GM12892 (cell line): ENCODE data around the gene PGM3.
"Not testable (repeated sequence)": the region's sequence is repeated elsewhere in the genome, so short reads cannot be mapped to it uniquely, and the experiment has no call there.

Experiments
- DNase-seq: peaks from one replicate; pipeline ENCODE4 v3.0.0; 2011; ENCODE audit not compliant: insufficient read length
- FAIRE-seq: peaks from 2 replicates; lab custom pipeline; 2011; peaks lifted over from hg19 to GRCh38; lab: Jason Lieb, UNC
- POLR2A ChIP-seq: IDR thresholded peaks from 2 replicates; pipeline ENCODE4 v1.6.1; 2011; ENCODE audit warnings: low read depth, low read length, control low read depth
- POLR2AphosphoS5 ChIP-seq: IDR thresholded peaks from 2 replicates; pipeline ENCODE4 v1.6.1; 2011; ENCODE audit warnings: low read depth, low read length, control low read depth
- TAF1 ChIP-seq: IDR thresholded peaks from 2 replicates; pipeline ENCODE4 v1.6.1; 2011; ENCODE audit warnings: low read depth, mild to moderate bottlenecking, control low read depth, low read length, borderline replicate concordance

PGM3 gene

DNA sequence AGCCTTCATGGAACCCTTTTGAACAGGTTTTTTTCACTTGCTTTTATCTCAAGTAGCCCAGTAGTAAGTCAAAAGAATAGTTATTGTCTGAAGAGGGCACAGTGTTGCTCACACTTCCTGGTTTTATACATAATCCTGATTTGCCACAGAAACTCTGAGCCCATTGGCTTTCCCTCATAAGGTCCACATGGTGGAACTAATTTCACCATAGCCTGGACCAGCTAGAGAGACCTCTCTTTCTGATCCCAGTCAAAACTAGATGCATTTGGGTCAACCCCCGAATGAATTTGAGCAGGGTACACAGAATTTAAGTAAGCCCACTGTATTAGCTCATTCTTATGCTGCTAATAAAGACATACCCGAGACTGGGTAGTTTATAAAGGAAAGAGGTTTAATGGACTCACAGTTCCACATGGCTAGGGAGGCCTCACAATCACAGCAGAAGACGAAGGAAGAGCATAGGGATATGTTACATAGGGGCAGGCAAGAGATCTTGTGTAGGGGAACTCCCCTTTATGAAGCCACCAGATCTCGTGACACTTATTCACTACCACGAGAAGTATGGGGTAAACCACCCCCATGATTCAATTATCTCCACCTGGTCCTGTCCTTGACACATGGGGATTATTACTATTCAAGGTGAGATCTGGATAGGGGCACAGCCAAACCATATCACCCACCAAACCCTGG lies 6.3 kb upstream of the PGM3 start:
- FAIRE-seq (no peak), DNase-seq (no peak)
- TF ChIP-seq POLR2A (no peak), POLR2AphosphoS5 (no peak), TAF1 (no peak)

DNA sequence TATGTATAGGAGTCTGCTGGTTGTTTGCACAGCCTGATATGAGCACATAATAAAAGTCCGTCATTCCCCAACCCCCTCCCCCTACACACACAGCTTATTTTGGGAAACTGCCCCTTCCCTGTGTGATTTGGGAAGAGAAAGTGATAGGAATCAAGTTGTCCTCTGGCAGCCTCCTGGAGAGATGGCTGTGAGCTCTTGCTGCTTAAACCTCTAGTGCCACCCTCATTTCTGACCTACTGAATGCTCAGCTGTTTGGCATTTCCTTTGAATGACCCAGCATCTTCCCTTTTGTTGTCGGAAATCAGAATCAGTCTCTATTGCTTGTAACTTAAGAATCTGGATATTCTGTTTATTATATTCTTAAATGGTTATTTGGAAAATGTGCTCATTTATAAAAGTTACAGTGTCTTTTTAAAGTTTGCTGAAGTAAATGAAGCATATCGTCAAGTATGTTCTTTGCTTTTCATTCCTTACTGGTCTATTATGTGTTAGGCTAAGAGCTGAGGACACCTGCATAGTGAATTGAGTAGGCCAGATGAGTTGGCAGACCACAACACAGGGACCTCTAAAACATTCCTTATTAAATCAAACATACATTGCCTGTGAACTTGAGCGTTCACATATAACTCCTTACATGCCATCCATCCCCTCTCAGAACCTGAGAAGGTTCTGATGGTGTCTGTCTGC lies 5.6 kb upstream of the PGM3 start:
- no peak for TF ChIP-seq POLR2A
- TF ChIP-seq POLR2AphosphoS5 = no peak
- TF ChIP-seq TAF1 = no peak
- DNase-seq (no peak), FAIRE-seq (no peak)

DNA sequence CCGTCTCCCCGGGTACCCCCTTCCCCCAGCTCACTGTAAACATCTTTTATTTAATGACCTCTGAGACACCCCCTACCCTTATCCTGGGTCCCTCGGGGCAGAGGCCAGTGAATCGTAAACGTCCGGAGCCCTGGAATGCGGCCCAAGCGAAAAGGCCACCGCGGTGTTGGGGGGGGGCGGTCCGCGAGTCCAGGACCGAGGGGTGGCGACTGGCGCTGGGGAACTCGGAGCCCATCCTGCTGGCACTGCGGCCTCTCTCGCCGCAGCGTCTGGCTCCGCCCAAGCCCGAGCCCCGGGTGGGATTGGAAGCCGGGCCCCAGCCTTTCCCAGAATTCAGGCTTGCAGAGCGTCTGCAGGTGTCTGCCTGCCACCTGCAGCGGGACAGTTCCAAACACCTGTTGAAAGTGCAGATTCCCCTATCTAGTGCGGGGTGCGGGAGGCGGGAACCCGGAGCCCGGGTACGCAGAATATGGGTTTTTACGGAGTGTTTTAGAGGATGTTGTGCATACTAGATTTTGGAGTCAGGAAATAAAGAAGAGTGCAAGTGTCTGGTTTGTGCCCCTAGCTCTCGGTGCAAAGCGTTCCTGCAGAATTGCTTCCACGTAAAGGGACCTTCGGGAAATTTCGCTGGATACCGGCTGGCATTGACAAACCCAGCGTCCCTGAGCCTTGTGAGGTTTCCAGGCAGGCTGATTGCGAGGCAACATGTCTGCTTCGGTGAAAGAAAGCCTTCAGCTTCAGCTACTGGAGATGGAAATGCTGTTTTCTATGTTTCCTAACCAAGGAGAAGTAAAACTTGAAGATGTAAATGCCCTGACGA lies 892 bp upstream of the PGM3 start:
- DNase-seq = peak; percentile 19
- FAIRE-seq = no peak
- no peak for TF ChIP-seq POLR2AphosphoS5
- no peak for TF ChIP-seq POLR2A
- no peak for TF ChIP-seq TAF1

DNA sequence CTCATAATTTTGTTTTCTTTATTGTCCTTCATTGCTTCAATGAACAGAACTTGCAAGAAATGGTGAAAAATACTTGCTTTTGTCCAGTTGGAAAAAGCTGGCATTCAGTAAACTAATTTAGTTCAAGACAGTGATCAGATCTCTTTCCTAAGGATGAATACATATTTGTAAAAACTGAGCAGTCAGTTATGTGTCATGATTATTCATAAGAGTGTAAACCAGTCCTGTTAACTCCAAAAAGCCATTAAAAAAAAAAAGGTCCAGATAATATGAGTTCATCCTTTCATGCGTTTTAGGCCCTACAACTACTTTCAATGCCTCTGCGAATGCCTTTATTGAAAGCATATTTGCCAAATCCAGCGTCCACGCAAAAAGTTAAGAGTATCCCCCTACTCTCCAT lies 609 bp downstream of the PGM3 start:
- DNase-seq (no peak), FAIRE-seq (peak; percentile 9)
- TF ChIP-seq TAF1 (no peak), POLR2A (no peak), POLR2AphosphoS5 (no peak)

DNA sequence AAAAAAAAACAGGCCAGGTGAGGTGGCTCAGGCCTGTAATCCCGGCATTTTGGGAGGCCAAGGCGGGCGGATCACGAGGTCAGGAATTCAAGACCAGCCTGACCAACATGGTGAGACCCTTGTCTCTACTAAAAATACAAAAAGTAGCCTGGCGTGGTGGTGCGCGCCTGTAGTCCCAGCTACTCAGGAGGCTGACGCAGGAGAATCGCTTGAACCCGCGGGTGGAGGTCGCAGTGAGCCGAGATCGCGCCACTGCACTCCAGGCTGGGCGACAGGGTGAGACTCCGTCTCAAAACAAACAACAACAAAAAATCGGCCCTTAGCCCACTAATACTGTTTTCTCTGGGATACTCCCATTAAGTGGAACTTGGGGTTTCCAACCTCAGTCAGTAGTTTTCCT lies 1.1 kb downstream of the PGM3 start:
- not testable (repeated sequence) for DNase-seq, FAIRE-seq

DNA sequence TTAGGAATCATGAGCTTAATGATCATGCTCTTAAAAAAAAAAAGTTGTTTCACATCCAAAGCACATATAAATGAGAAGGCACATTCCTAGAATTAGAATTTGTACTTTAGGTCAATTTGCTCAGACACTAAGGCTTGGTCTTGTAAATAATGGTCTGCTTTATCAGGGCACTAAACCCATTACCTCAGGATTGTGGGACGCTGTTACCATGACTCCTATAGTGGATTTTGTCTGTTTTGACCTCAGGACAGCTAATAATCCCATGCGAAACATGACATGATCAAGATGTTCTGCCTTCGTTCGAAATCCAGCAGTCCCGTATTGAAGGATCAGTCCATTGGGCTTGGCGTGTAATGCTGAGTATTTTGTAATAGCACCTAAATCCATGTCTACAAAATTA lies 2.4 kb downstream of the PGM3 start:
- no peak for FAIRE-seq
- TF ChIP-seq TAF1 = no peak
- TF ChIP-seq POLR2A = no peak
- TF ChIP-seq POLR2AphosphoS5 = no peak
- no peak for DNase-seq

DNA sequence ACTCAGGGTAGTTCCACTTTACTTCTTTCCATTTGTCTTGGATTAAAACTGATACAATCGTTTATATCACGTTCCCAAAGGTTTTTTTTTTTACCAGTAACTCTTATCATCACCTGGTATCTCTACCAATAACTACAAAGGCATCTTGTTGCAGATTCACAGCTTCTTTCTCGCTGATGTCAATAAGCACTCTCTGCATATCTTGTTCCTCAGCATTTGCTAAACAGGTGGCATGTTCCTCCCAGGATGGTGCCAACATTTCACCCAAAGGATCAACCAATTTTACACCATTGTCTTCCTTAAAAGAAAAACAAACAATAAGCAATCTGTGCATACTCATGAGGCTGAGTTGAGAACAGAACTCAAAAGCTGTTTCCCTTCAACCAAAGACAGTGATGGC lies 4.6 kb downstream of the PGM3 start:
- DNase-seq (no peak), FAIRE-seq (no peak)
- no peak for TF ChIP-seq TAF1
- no peak for TF ChIP-seq POLR2A
- no peak for TF ChIP-seq POLR2AphosphoS5

DNA sequence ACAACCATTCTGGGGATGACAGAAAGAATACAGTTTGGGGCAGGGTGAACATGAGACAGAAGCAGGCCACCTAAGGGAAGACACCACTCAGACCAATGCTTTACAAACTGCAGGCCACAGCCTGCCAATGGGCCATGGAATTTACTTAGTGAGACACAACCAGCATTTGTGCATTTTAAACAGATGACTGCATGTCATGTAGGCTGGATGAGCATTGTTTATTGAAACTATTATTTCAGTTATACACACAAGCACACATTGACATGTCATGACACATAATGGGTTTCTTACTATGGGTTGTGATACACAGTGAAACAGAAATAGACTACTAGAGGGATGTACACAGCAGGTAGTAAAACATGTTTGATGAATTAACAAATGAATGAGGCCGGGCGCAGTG lies 8.0 kb downstream of the PGM3 start:
- no peak for FAIRE-seq
- TF ChIP-seq POLR2AphosphoS5 (no peak), POLR2A (no peak), TAF1 (no peak)
- no peak for DNase-seq

DNA sequence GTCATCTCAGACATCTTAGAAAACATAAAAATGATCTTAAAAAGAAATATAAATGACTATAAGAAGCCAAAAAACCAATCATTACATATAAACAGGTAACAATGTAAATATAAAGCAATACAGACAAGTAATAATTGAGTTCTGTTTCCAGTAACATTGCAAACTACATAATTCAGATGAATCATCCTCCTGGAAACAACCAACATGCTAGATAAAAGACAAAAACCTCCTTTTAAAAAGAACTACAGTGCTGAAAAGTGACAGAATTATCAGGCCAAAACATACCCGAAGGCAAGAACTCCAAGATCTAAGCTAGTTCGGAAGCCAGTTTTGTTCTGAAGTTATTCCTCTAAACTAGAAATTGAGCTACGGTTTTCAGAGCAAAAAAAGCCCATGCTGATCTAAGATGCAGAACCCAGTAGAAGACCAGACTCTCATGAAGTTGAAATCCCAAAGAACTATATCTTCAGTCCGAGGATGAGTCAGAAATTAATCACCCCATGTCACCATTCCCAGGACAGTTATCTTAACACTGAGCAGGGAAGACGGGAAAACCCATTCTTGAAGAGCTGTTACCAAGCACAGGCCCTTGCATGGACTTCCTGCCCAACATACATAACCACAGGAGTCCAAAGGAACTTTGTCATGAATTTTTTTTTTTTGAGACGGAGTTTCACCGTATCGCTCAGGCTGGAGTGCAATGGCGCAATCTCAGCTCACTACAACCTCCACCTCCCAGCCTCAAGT lies 9.8 kb downstream of the PGM3 start:
- no peak for DNase-seq
- FAIRE-seq = no peak
- TF ChIP-seq TAF1 = no peak
- TF ChIP-seq POLR2AphosphoS5 = no peak
- TF ChIP-seq POLR2A = no peak

DNA sequence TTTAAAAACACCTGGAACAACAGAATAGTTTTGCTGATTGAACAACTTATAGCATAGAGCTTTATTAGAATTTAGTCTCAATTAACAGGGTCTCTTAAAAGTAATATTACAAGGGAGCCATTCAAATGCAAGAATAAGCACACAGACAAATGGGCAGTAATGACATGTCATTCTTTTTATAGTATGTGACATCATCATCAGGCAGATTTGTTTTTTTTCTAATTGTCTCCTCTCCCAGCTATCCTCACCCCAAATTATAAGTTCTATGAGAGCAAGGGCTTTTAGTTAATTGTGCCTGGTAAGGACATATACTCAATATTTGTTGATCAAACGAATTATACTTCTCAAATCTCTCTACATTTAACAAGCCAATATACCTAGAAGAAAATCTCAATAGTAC lies 11.0 kb downstream of the PGM3 start:
- no peak for FAIRE-seq
- DNase-seq = no peak
- TF ChIP-seq POLR2AphosphoS5 (no peak), POLR2A (no peak), TAF1 (no peak)

DNA sequence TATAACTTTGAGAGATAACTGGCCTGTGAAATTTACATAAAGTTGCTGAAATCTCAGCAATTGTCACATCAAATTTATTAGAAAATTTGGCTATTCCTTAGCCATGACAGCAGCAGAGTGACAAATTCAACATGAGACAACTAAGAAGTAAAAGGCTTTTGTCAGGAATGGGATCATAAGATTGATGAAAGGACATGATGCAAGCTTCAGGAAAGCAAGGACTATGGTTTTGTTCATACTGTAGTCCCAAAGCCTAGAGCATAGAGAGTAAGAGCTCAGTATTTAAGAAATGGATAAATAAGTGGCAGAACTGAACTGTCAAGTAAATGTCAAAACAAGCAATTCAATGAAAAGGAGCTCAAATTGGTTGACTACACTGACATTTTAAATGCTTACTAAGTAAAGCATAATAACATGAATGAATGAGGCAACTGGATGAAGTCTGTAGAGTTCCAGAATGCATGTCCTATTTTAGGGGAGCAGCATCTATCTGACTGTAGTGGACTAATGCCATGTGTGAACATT lies 12.6 kb downstream of the PGM3 start:
- no peak for DNase-seq

More for the DNA sequence above, 12.6 kb downstream of the PGM3 start:
- no peak for TF ChIP-seq POLR2A
- FAIRE-seq = no peak
